ENCODE results near the gene WWC1.

Gene WWC1

DNA sequence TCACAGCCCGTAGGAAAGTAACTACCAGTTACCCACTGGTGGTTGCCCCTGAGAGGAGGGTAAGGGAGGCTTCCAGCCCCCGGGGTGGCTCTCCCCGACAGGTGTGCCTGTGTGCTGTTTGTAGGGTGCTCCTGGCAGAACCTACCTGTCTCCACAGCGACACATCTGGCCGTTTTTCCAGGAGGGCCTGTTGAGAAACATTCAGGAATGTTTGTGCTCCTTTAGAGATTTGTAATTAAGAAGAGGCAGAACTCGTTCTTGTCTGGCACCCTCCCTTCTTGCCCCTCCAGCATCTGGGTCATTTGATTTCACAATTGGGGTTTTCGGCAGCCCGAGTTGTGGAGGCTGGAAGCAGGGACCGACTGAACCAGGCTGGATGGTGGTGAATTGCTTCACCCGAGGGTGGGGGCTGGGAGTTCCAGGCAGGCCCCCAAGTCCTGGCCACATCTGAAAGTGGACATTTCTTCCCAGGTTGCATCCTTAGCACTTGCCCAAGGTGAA, 74.2 kb downstream of the WWC1 start:
- DNase-seq: no peak

GRCh38 chr5:168366116-168366515, 74.7 kb downstream of the WWC1 start:
- no peak for DNase-seq

DNA sequence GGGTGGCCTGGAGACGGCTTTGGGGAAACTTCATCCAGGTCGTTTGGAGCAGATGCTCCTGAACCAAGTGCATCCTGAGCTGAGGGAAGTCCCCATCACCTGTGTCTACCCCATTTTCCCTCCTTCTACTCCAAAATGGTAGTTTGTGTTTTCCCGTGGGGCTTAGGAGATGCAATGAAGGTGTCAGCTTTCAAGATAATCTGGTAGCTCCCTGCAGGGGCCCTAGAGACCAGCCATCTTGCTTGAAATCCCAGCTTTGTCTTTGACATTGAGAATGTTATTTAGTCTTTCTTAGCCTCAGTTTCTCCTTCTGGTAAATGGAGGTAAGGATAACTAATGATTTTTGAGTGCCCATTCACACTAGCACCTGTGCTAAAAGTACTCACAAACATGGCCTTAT, 77.4 kb downstream of the WWC1 start:
- no peak for DNase-seq

DNA sequence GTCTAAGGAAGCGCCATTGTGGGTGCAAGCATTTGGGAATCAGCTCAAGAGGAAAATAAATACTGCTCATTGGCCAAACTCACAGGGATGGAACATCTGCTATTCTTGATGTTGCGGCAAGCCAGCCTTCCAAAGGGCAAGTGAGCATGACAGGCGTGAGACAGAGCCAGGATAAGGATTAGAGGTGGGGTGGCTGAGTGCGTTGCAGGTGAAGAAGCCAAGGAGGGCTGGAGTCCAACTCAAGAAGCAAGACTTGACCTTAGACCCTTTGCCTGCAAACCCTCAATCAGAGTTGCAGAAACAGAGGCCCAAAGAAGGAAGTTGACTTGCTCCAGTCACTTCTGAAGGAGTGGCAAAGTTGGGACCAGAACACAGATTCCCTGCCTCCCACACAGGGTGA, 79.4 kb downstream of the WWC1 start:
- DNase-seq: no peak

- DNase-seq: no peak
Observed at GRCh38 chr5:168372356-168372946, 81.0 kb downstream of the WWC1 start.

GRCh38 chr5:168374532-168374931, 83.1 kb downstream of the WWC1 start:
- no peak for DNase-seq

- no peak for DNase-seq
Observed at GRCh38 chr5:168375214-168375613, 83.8 kb downstream of the WWC1 start.

DNA sequence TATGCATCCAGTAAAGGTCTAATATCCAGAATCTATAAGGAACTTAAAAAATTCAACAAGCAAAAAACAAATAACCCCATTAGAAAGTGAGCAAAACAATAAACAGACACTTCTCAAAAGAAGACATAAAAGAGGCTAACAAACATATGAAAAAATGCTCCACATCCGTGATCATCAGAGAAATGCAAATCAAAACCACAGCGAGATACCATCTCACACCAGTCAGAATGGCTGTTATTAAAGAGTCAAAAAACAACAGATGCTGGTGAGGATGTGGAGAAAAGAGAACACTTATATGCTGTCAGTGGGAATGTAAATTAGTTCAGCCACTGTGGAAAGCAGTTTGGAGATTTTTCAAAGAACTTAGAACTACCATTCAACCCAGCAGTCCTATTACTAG, 86.1 kb downstream of the WWC1 start:
- no peak for DNase-seq

- no peak for DNase-seq
Observed at GRCh38 chr5:168378741-168379140, 87.3 kb downstream of the WWC1 start.

DNA sequence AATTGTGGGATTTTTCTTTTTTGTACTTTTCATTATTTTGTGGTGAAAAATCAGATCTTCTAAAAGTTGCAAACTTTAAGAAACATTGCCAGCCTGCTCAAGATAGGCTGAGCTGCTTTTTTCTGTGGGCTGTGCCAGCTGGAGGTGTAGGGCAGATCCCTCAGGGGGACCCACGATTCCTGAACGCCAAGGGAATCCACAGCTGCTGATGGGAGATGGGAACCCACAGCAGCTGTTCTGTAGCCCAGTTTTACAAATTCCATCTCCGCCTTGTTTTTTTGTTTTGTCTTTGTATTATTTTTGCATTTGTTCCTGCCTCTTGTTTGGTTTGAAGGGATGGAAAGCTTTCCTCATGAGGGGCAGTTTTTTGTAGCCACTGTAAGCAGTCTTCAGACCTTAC, 91.0 kb downstream of the WWC1 start:
- DNase-seq: no peak

DNA sequence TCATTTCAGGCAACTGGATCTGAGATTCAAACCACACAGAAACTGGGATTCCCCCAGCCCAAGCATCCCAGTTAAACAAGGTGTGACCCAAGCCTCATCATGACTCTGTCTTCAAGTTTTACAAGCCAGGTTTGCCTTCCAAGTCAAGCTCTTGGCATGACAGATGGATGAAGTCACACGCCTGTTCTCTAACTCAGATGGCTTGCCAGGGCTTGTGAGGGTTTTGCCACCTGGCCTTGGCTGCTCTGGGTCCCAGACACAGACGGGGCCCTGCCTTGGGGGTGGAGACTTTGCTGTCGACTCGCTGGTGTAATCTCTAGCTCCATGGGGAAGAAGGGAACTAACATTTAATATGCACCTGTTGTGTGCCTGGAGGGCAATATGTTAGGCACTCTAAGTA, 99.0 kb downstream of the WWC1 start:
- DNase-seq: no peak

DNA sequence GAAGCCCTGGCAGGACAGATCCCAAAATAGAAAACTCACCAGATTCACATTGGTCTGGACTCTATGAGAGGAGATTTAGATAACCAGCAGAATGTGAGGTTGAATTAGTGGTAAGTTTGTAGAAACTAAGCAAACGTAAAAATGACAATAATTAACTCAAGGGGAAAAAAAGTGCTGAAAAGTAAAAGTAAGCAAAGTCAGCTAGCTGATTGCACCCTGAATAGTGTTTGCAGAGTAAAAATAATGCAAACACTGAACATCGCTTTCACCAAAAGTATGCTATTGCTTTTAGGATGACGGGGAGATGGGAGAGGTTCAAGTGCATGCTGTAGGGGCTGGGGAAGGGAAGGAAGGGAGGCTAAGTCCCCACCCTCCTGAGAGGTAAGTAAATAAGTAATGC, 102.3 kb downstream of the WWC1 start:
- no peak for DNase-seq

GRCh38 chr5:168400429-168401220, 109.2 kb downstream of the WWC1 start:
- DNase-seq: no peak

DNA sequence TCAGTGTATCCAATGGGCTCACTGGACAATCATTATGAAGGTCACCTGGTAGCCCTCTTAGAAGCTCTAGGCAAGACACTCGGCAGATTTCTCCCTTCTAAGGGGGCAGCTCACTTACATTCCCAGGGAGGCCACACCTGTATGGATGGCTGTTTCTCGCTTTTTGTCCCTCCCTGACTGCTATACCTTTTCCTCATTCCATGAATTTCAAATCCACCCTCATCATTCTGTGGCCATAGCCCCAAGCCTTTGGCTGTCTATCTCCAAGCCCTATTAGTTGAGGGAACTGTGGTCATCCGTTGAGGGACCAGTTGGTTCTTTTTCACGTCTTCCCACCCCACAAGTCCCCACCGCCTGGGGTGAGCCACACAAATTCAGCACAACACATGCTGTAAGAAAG, 109.8 kb downstream of the WWC1 start:
- no peak for DNase-seq

DNA sequence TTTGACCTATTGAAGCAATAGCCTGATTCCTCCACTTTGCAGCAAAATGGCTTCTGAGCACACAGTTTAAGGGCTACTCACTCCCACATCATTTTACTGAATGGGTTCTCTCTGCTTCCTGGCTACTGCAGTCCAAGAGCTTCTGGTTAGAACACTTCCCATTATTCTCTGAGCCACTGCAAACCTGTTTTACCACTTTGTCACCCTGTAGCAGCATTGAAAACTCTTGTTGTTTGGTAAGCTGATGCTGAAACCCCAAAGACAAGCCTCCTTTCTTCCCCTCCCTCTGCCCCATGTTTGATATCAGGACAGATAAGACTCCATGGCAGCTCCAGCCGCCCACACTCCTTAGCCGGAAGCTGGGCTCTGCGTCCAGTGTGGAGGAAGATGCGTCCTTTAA, 110.4 kb downstream of the WWC1 start:
- DNase-seq: no peak

- no peak for DNase-seq
Observed at GRCh38 chr5:168404365-168404764, 112.9 kb downstream of the WWC1 start.

DNA sequence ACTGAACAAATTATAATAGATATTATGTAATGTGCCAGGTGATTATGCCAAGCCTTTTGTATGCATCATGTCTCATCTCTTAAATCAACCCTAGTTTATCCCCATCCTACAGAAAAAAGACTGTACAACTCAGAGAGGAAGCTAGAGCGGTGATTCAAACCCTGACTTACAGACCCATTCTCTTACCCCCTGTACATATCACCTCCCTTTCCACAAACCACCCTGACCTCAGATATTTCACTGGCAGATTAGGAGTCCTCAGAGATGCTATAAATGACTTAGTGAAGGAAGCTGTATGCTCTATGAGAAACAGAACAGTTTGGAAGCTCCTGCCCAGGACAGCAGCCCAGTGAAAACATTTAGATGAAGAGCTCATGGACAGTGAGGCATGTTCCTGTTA, 115.8 kb downstream of the WWC1 start:
- DNase-seq: no peak

GRCh38 chr5:168408561-168409305, 117.3 kb downstream of the WWC1 start:
- no peak for DNase-seq

DNA sequence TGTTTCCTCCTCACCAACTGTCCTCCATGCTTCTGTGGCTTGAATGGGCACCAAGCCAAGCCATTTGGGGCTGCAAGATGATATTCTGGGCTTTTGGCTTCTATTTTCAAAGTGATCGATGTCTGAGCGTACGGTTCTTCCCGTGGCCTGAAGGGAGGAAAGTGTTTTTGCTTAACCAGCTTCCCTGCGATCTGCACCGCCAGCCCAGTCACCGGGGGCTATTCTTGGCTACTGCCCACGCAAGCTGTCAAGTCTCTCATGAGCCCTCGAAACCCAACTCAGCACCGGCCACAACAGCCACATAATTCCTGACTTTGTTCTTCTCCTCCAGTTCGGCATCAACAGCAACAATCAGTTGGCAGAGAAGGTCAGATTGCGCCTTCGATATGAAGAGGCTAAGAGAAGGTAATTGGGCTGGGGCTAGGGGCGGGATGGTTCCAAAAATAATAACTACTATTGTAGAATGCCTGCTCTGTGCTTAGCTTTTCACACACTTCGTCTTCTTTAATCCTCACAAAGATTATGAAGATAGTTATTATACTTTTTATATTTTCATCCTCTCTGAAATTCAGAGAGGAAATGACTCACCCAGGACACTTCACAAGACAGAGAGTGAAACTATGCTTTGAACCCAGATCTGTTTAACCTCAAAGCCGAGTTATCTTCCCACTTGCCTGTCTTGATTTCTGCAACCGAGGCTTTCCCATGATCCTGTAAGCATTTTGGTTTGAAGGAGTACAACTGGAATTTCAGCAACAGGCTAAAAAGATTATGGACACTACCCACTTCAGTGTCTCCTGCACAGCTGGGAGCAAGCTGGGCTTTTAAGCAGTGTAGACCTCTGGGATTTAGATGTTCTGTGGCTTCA, 118.4 kb downstream of the WWC1 start:
- DNase-seq: no peak

GRCh38 chr5:168411871-168412270, 120.4 kb downstream of the WWC1 start:
- no peak for DNase-seq

- DNase-seq: no peak
Observed at GRCh38 chr5:168413062-168413461, 121.6 kb downstream of the WWC1 start.

DNA sequence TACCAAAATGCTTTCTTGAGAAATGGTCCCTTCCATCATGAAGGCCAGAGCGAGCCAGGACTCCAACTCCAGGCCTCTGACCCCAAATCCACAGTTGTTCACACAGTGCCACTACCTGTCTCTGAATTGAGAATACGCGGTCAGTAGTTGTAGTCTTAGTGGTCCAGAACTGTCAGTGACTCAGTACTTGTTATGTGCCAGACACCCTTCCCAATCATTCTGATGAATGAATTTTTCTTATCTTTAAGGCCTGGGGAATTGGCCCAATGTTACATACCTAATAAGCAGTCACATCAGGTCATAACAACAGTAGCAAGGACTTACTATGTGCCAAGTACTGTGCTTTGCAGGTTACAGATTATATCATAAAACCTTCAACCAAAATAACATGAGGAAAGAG, 122.2 kb downstream of the WWC1 start:
- DNase-seq: no peak

DNA sequence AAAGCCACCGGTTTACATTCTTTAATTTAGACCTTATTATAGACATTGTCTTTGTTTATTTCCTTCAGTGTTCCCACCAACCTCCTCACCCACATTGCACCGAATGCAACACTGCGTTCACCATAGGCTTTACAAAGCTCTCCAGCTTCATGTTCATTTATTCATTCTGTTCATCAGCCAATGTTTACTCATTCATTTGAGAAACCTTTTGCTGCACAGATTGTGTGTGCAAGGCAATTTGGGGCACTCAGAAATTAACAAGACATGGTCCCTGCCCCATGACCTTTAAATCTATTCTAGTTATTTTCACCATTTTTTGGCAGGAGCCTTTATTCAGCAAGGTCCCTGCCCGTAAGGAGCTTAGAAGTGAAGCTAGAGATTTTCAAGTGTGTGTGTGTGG, 124.0 kb downstream of the WWC1 start:
- no peak for DNase-seq
